ENCODE data around the gene ZC3H7A. TPM values are rescaled to one million over a fixed set of nuclear protein-coding genes. Genes with fewer than 3 reads are reported as not detected.

Gene ZC3H7A
- total RNA-seq, 1 donor from 2014 or later: 63.9 TPM

GRCh38 chr16:11806721-11807120 is 9.7 kb upstream of the ZC3H7A start:
- no peaks in the 10 kb centered on the region for H3K36me3 Mint-ChIP-seq (ENCODE audit: insufficient read depth)
- H3K27me3 Mint-ChIP-seq: no peaks in the 10 kb centered on the region
- DNase-seq (ENCODE audit: low spot score, unreplicated experiment): no peak
- no peak overlapping the region for H3K4me3 Mint-ChIP-seq (ENCODE audit: low read depth)
- no peak overlapping the region for H3K27ac Mint-ChIP-seq
- H3K4me1 Mint-ChIP-seq (ENCODE audit: low read depth): no peaks in the 10 kb centered on the region
- H3K9me3 Mint-ChIP-seq (ENCODE audit: low read depth): no peaks in the 10 kb centered on the region
- TF ChIP-seq CTCF (IDR thresholded peaks at IDR 0.05; ENCODE audit: unreplicated experiment): no peak

DNA sequence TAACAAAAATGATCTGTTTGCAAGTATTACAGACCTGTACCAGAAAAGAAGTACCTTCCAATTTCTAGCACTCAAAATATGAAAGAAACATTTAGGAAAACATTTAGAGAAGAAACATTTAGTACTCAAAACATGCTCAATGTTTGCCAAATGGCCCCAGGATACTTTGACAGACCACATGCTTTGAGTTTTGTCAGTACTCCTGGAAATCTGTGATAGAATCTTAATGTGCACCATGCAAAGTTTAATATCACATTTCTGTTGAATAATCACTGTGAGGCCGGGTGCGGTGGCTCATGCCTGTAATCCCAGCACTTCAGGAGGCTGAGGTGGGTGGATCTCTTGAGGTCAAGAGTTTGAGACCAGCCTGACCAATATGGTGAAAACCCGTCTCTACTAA is 8.5 kb upstream of the ZC3H7A start:
- Mint-ChIP-seq H3K27ac (no peak overlapping the region), H3K4me3 (ENCODE audit: low read depth) (no peak overlapping the region), H3K36me3 (ENCODE audit: insufficient read depth) (no peaks in the 10 kb centered on the region), H3K27me3 (no peaks in the 10 kb centered on the region), H3K9me3 (ENCODE audit: low read depth) (no peaks in the 10 kb centered on the region), H3K4me1 (ENCODE audit: low read depth) (no peaks in the 10 kb centered on the region)
- no peak for TF ChIP-seq CTCF (IDR thresholded peaks at IDR 0.05; ENCODE audit: unreplicated experiment)
- DNase-seq (ENCODE audit: low spot score, unreplicated experiment): no peak

- Mint-ChIP-seq H3K4me3 (ENCODE audit: low read depth) (no peak overlapping the region), H3K27me3 (no peaks in the 10 kb centered on the region), H3K36me3 (ENCODE audit: insufficient read depth) (no peaks in the 10 kb centered on the region), H3K9me3 (ENCODE audit: low read depth) (no peaks in the 10 kb centered on the region), H3K4me1 (ENCODE audit: low read depth) (peaks cover 15% of the 10 kb centered on the region), H3K27ac (no peak overlapping the region)
- TF ChIP-seq CTCF (IDR thresholded peaks at IDR 0.05; ENCODE audit: unreplicated experiment): no peak
- no peak for DNase-seq (ENCODE audit: low spot score, unreplicated experiment)
Observed at GRCh38 chr16:11801481-11802021, 4.5 kb upstream of the ZC3H7A start.

GRCh38 chr16:11800382-11800718 is 3.3 kb upstream of the ZC3H7A start:
- Mint-ChIP-seq H3K36me3 (ENCODE audit: insufficient read depth) (no peaks in the 10 kb centered on the region), H3K27ac (no peak overlapping the region), H3K27me3 (no peaks in the 10 kb centered on the region), H3K9me3 (ENCODE audit: low read depth) (no peaks in the 10 kb centered on the region), H3K4me3 (ENCODE audit: low read depth) (no peak overlapping the region), H3K4me1 (ENCODE audit: low read depth) (peaks cover 22% of the 10 kb centered on the region)
- DNase-seq (ENCODE audit: low spot score, unreplicated experiment): no peak
- no peak for TF ChIP-seq CTCF (IDR thresholded peaks at IDR 0.05; ENCODE audit: unreplicated experiment)

DNA sequence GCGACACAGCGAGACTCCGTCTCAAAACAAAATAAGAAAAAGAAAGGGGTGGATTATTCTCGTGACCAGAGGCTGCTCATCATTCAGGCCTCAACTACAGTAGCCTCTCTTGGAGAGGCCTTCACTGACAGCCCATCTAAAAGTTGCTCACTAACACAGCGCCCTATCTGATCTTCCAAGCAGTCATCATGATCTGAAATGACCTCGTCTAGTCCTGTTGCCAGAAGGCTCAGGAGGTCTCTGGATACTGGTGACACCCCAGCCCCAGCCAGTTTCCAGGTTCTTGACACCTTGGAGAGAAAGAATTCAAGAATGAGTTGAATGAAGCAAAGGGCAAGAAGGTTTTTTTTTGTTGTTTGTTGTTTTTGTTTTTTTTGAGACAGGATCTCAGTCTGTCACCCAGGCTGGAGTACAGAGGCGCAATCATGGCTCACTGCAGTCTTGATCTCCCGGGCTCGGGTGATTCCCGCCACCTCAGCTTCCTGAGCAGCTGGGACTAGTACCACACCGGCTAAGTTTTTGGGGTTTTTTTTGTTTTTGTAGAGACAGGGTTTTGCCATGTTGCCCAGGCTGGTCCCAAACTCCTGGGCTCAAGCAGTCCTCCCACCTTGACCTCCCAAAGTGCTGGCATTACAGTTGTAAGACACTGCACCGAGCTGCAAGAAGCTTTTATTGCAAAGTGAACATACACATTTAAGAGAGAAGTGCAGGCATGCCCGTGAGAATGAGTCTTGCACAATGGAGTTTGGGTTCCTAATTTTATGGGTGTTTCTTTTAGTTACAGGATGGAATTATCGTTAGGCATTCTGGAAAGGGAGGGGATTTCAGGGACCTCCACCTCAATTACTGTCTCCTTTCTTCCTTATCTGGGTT is 2.7 kb upstream of the ZC3H7A start:
- DNase-seq (ENCODE audit: low spot score, unreplicated experiment): no peak
- TF ChIP-seq CTCF (IDR thresholded peaks at IDR 0.05; ENCODE audit: unreplicated experiment): no peak
- Mint-ChIP-seq H3K27ac (peak overlapping the region; percentile 17), H3K27me3 (no peaks in the 10 kb centered on the region), H3K9me3 (ENCODE audit: low read depth) (no peaks in the 10 kb centered on the region), H3K36me3 (ENCODE audit: insufficient read depth) (peaks cover 3% of the 10 kb centered on the region), H3K4me1 (ENCODE audit: low read depth) (peaks cover 27% of the 10 kb centered on the region), H3K4me3 (ENCODE audit: low read depth) (peak overlapping the region; percentile 26)
